ENCODE measurements around the gene CYTH3. TPM values are rescaled to one million over a fixed set of nuclear protein-coding genes. Genes with fewer than 3 reads are reported as not detected.

Gene CYTH3
- total RNA-seq, 1 donor from 2014 or later = 27.5 TPM

- no peaks in the 10 kb centered on the region for H3K27me3 ChIP-seq
- no peak overlapping the region for H3K27ac ChIP-seq
- H3K9me3 ChIP-seq = no peaks in the 10 kb centered on the region
- no peaks in the 10 kb centered on the region for H3K4me1 ChIP-seq
- intact Hi-C loops (cut with DNase I) = loop anchor here (5.0 kb wide), 1 partner anchor 169 kb away; no protein-coding TSS in a partner anchor
- no peak for TF ChIP-seq CTCF (IDR thresholded peaks at IDR 0.05)
- peaks cover 85% of the 10 kb centered on the region for H3K36me3 ChIP-seq
- H3K4me3 ChIP-seq = no peak overlapping the region
- ATAC-seq (no peak), DNase-seq (peak; percentile 64)
Measured at GRCh38 chr7:6157685-6158423, 114.6 kb downstream of the CYTH3 start.

- no peak overlapping the region for H3K4me3 ChIP-seq
- peaks cover 88% of the 10 kb centered on the region for H3K36me3 ChIP-seq
- no peak overlapping the region for H3K27ac ChIP-seq
- H3K4me1 ChIP-seq = no peaks in the 10 kb centered on the region
- intact Hi-C loops (cut with DNase I) = loop anchor here (5.0 kb wide), 1 partner anchor 171 kb away; no protein-coding TSS in a partner anchor
- no peaks in the 10 kb centered on the region for H3K9me3 ChIP-seq
- DNase-seq (no peak), ATAC-seq (no peak)
- no peak for TF ChIP-seq CTCF (IDR thresholded peaks at IDR 0.05)
- no peaks in the 10 kb centered on the region for H3K27me3 ChIP-seq
Measured at GRCh38 chr7:6156734-6157133, 115.7 kb downstream of the CYTH3 start.

GRCh38 chr7:6155596-6155995, 116.8 kb downstream of the CYTH3 start:
- Histone ChIP-seq H3K9me3 (no peaks in the 10 kb centered on the region), H3K27me3 (no peaks in the 10 kb centered on the region), H3K36me3 (peaks cover 87% of the 10 kb centered on the region), H3K27ac (no peak overlapping the region), H3K4me3 (no peak overlapping the region), H3K4me1 (no peaks in the 10 kb centered on the region)
- intact Hi-C loops (cut with DNase I) = loop anchor here (5.0 kb wide), 1 partner anchor 172 kb away; no protein-coding TSS in a partner anchor
- DNase-seq (no peak), ATAC-seq (no peak)
- no peak for TF ChIP-seq CTCF (IDR thresholded peaks at IDR 0.05)

GRCh38 chr7:6154542-6155404, 117.7 kb downstream of the CYTH3 start:
- intact Hi-C loops (cut with DNase I) = loop anchor here (5.0 kb wide), 1 partner anchor 173 kb away; no protein-coding TSS in a partner anchor
- Histone ChIP-seq H3K4me1 (no peaks in the 10 kb centered on the region), H3K9me3 (no peaks in the 10 kb centered on the region), H3K27me3 (no peaks in the 10 kb centered on the region), H3K4me3 (no peak overlapping the region), H3K36me3 (peaks cover 89% of the 10 kb centered on the region), H3K27ac (no peak overlapping the region)
- DNase-seq (no peak), ATAC-seq (peak; percentile 35)
- TF ChIP-seq CTCF (IDR thresholded peaks at IDR 0.05) = no peak

- peaks cover 89% of the 10 kb centered on the region for H3K36me3 ChIP-seq
- no peak for DNase-seq
- ATAC-seq = peak; percentile 11
Measured at GRCh38 chr7:6153646-6154541, 118.5 kb downstream of the CYTH3 start.

More at GRCh38 chr7:6153646-6154541, 118.5 kb downstream of the CYTH3 start:
- no peak overlapping the region for H3K4me3 ChIP-seq
- no peak overlapping the region for H3K27ac ChIP-seq
- H3K27me3 ChIP-seq = no peaks in the 10 kb centered on the region
- H3K4me1 ChIP-seq = no peaks in the 10 kb centered on the region
- intact Hi-C loops (cut with DNase I) = no loop called here
- H3K9me3 ChIP-seq = no peaks in the 10 kb centered on the region
- no peak for TF ChIP-seq CTCF (IDR thresholded peaks at IDR 0.05)

All from upper lobe of right lung (tissue), 1 donor.